ENCODE measurements around the gene FCN2. TPM values are rescaled to one million over a fixed set of nuclear protein-coding genes. Genes with fewer than 3 reads are reported as not detected.

The FCN2 gene
- polyA plus RNA-seq, 2 of the 4 experiments (the other 2 are of a cell fraction), result not detected

GRCh38 chr9:134834217-134834956 lies 46.2 kb upstream of the FCN2 start:
- CTCF ChIA-PET, result no interaction called here
- WGBS (ENCODE audit: missing lambda C conversion rate), result 79% methylated on average over 20 of the region's 20 CpGs
- no peak overlapping the region for H3K4me2 ChIP-seq
- H3K9me3 ChIP-seq, result no peaks in the 10 kb centered on the region
- TF ChIP-seq ZFP36 (IDR thresholded peaks at IDR 0.05; ENCODE audit: borderline replicate concordance, partially characterized antibody) (peak; percentile 52), HOXB13 (CRISPR knock-in tag; IDR thresholded peaks at IDR 0.05; ENCODE audit: low read depth) (no peak)
- ATAC-seq, result no peak
- no peak for DNase-seq (ENCODE audit: low read depth in 1 of 2, low spot score in 1 of 2)
- no peak for FAIRE-seq
- POLR2A ChIA-PET, result no interaction called here
- H3K4me3 ChIP-seq, result no peak overlapping the region
- no peaks in the 10 kb centered on the region for H3K4me1 ChIP-seq
- no peak overlapping the region for H3K27ac ChIP-seq

- ATAC-seq, result no peak
- POLR2A ChIA-PET, result no interaction called here
- TF ChIP-seq ZFP36 (IDR thresholded peaks at IDR 0.05; ENCODE audit: borderline replicate concordance, partially characterized antibody) (no peak), CBX2 (IDR thresholded peaks at IDR 0.05; ENCODE audit: borderline replicate concordance, low read depth) (no peak), USF2 (IDR thresholded peaks at IDR 0.05) (no peak), CTCF (IDR thresholded peaks at IDR 0.05) (no peak), HOXA7 (CRISPR knock-in tag; IDR thresholded peaks at IDR 0.05) (no peak), RFX5 (IDR thresholded peaks at IDR 0.05) (no peak), SREBF2 (IDR thresholded peaks at IDR 0.05) (no peak), HDAC2 (IDR thresholded peaks at IDR 0.05) (no peak), GATA3 (IDR thresholded peaks at IDR 0.05; ENCODE audit: borderline replicate concordance) (no peak), PHF8 (IDR thresholded peaks at IDR 0.05; ENCODE audit: borderline replicate concordance, low read depth) (no peak), KDM5A (IDR thresholded peaks at IDR 0.05) (no peak)
Observed at GRCh38 chr9:134834957-134835419, 45.6 kb upstream of the FCN2 start.

GRCh38 chr9:134835448-134835847 lies 45.2 kb upstream of the FCN2 start:
- no peaks in the 10 kb centered on the region for H3K9me3 ChIP-seq
- H3K27ac ChIP-seq, result no peak overlapping the region
- no peak for DNase-seq (ENCODE audit: low read depth in 1 of 2, low spot score in 1 of 2)
- 79% methylated on average over 13 of the region's 16 CpGs for WGBS (ENCODE audit: missing lambda C conversion rate)
- no peaks in the 10 kb centered on the region for H3K4me1 ChIP-seq
- FAIRE-seq, result no peak
- no peak for TF ChIP-seq HDAC2 (IDR thresholded peaks at IDR 0.05)
- TF ChIP-seq MYC (IDR thresholded peaks at IDR 0.05; ENCODE audit: borderline replicate concordance, low read length), result no peak
- TF ChIP-seq BCL3 (IDR thresholded peaks at IDR 0.05), result no peak
- TF ChIP-seq TFCP2L1 (CRISPR knock-in tag; IDR thresholded peaks at IDR 0.05), result no peak
- ChIA-PET POLR2A (no interaction called here), CTCF (no interaction called here)
- no peak; a peak in 1 of 6 replicates for ATAC-seq
- no peak overlapping the region for H3K4me3 ChIP-seq
- H3K4me2 ChIP-seq, result no peak overlapping the region

More at GRCh38 chr9:134834957-134835419, 45.6 kb upstream of the FCN2 start:
- CTCF ChIA-PET, result no interaction called here
- 86% methylated on average over 19 of the region's 25 CpGs for WGBS (ENCODE audit: missing lambda C conversion rate)
- no peak for FAIRE-seq
- H3K4me3 ChIP-seq, result no peak overlapping the region
- H3K27ac ChIP-seq, result no peak overlapping the region
- H3K9me3 ChIP-seq, result no peaks in the 10 kb centered on the region
- no peaks in the 10 kb centered on the region for H3K4me1 ChIP-seq
- H3K4me2 ChIP-seq, result no peak overlapping the region
- no peak for DNase-seq (ENCODE audit: low read depth in 1 of 2, low spot score in 1 of 2)

- WGBS (ENCODE audit: missing lambda C conversion rate), result 76% methylated on average over 13 of the region's 13 CpGs
Observed at GRCh38 chr9:134835987-134836386, 44.6 kb upstream of the FCN2 start.

More at GRCh38 chr9:134835987-134836386, 44.6 kb upstream of the FCN2 start:
- Histone ChIP-seq H3K4me2 (no peak overlapping the region), H3K9me3 (no peaks in the 10 kb centered on the region), H3K27ac (no peak overlapping the region), H3K4me3 (no peak overlapping the region), H3K4me1 (no peaks in the 10 kb centered on the region)
- TF ChIP-seq RCOR1 (IDR thresholded peaks at IDR 0.05; ENCODE audit: low read depth, low read length) (no peak), MAZ (IDR thresholded peaks at IDR 0.05; ENCODE audit: borderline replicate concordance, low read depth, low read length) (no peak), NR3C1 (IDR thresholded peaks at IDR 0.05) (no peak)
- ATAC-seq, result no peak
- no peak for DNase-seq (ENCODE audit: low read depth in 1 of 2, low spot score in 1 of 2)
- ChIA-PET POLR2A (no interaction called here), CTCF (interaction anchor here (1.2 kb wide), 1 partner anchor 387 kb away, joined by 4 read pairs; no protein-coding TSS in a partner anchor)
- no peak for FAIRE-seq

Measured in A549 (cell line).